Measurements from ENCODE around the gene CFAP74.

CFAP74 gene

DNA sequence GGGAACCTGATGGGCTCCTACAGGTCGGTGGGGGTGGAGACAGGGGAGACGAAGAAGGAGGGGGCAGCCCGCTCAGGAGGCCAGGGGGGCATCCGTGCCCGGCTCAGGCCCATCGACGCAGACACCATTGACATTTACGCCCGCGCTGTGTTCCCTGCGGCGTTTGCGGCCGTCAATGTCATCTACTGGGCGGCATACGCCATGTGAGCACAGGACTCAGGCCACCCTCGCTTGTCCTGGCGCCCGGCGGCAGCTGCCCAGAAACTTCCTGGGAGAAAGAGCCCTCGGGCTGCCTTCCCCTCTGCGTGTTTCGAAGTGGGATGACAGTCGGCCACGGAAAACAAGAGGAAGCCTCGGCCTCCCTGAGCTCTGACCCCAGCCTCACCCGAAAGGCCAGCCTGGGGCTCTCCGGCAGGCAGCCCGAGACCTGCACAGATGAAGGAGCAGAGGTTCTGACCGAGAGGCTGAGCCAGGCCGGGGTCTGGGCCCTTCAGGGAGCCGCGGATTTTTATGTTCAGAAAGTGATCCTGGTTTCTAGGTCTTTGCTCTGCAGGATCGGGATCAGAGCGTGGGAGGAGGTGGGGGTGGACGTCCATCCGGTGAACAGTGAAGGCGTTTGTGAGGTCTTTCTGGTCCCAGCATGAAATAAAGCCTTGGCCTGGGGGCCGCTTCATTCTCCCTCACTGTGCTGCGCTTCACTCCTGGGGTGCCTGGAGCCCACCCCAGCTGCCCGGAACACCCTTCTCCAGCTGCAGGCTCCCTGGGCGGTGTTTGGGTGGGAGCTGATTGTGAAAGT, 26.7 kb upstream of the CFAP74 start:
- no peaks in the 10 kb centered on the region for H3K9me3 ChIP-seq (ENCODE audit: severe bottlenecking)
- no peak overlapping the region for H3K4me3 ChIP-seq (ENCODE audit: low read depth, low read length)
- H3K36me3 ChIP-seq: no peaks in the 10 kb centered on the region
- no peaks in the 10 kb centered on the region for H3K27me3 ChIP-seq (ENCODE audit: insufficient read depth, low read depth, severe bottlenecking)
- H3K27ac ChIP-seq: no peak overlapping the region
- TF ChIP-seq, protein P1, sequence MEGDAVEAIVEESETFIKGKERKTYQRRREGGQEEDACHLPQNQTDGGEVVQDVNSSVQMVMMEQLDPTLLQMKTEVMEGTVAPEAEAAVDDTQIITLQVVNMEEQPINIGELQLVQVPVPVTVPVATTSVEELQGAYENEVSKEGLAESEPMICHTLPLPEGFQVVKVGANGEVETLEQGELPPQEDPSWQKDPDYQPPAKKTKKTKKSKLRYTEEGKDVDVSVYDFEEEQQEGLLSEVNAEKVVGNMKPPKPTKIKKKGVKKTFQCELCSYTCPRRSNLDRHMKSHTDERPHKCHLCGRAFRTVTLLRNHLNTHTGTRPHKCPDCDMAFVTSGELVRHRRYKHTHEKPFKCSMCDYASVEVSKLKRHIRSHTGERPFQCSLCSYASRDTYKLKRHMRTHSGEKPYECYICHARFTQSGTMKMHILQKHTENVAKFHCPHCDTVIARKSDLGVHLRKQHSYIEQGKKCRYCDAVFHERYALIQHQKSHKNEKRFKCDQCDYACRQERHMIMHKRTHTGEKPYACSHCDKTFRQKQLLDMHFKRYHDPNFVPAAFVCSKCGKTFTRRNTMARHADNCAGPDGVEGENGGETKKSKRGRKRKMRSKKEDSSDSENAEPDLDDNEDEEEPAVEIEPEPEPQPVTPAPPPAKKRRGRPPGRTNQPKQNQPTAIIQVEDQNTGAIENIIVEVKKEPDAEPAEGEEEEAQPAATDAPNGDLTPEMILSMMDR (IDR thresholded peaks at IDR 0.05; ENCODE audit: low read depth, low read length): no peak
- DNase-seq: no peak

DNA sequence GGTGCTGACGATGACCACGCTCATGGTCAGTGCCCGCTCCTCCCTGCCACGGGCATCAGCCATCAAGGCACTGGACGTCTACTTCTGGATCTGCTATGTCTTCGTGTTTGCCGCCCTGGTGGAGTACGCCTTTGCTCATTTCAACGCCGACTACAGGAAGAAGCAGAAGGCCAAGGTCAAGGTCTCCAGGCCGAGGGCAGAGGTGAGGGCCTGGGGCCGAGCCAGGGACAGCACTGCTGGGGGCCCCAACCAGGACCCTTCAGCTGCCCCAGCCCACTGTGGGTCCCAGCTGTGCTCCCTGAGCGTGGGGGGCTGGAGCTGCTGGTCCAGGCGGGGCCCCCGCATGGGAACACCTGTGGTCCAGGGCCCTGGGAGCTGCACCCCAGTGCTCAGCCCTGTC, 26.0 kb upstream of the CFAP74 start:
- no peaks in the 10 kb centered on the region for H3K27me3 ChIP-seq (ENCODE audit: insufficient read depth, low read depth, severe bottlenecking)
- H3K27ac ChIP-seq: no peak overlapping the region

DNA sequence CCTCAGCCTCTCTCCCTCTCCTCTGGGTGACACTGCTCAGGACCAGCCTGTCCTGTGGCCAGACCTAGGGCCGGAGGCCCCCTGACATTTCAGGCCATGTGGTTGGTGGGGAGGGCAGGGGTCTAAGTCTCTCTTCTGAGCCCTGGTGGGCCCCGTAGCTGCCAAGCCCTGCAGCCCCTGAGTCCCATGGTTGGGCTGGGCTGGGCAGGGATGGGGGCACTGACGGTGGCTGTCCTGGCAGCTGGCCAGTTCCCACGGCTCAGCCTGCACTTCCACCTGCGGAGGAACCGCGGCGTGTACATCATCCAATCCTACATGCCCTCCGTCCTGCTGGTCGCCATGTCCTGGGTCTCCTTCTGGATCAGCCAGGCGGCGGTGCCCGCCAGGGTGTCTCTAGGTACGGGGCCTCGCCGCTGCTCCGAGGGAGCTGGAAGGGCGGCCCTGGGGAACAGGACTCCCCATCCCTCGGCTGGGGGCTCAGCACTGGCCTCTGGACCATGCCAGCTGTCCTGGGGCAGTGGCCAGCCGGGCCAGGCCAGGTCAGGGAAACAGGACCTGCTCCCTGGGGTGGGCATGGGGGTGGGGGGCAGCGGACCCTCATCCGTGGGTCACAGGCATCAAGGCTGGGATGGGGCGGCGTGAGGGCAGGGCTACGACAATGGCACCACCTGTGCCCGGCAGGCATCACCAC, 25.4 kb upstream of the CFAP74 start:
- Histone ChIP-seq H3K27ac (no peak overlapping the region), H3K36me3 (no peaks in the 10 kb centered on the region), H3K4me3 (ENCODE audit: low read depth, low read length) (no peak overlapping the region), H3K9me3 (ENCODE audit: severe bottlenecking) (no peaks in the 10 kb centered on the region), H3K27me3 (ENCODE audit: insufficient read depth, low read depth, severe bottlenecking) (no peaks in the 10 kb centered on the region)
- TF ChIP-seq, protein P1 (IDR thresholded peaks at IDR 0.05; ENCODE audit: low read depth, low read length): no peak
- DNase-seq: no peak

More for the DNA sequence above, 26.0 kb upstream of the CFAP74 start:
- no peaks in the 10 kb centered on the region for H3K9me3 ChIP-seq (ENCODE audit: severe bottlenecking)
- TF ChIP-seq, protein P1 (IDR thresholded peaks at IDR 0.05; ENCODE audit: low read depth, low read length): no peak
- no peak for DNase-seq
- H3K4me3 ChIP-seq (ENCODE audit: low read depth, low read length): no peak overlapping the region
- no peaks in the 10 kb centered on the region for H3K36me3 ChIP-seq

DNA sequence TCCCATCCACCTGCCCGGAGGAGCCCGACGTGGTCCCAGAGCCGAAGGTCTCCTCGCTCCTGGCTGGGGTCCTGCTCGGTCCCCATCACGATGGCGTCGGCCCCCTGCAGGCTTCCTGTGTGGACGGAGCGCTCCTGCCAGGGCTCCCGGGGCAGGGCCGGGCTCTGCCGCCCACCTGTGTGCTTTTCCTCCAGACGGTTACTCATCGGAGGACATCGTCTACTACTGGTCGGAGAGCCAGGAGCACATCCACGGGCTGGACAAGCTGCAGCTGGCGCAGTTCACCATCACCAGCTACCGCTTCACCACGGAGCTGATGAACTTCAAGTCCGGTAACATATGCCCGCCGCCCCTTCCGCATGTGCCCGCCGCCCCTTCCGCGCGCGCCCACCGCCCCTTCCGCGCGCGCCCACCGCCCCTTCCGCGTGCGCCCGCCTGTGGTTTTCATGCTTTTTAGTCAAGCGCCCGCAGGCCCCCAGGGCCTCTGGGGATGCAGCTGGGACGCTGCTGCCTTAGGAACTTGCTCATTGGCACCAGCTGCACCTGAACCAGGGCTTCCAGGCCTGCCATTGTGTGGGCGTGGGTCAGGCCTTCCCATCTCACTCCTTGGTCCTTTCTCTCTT, 24.5 kb upstream of the CFAP74 start:
- Histone ChIP-seq H3K9me3 (ENCODE audit: severe bottlenecking) (no peaks in the 10 kb centered on the region), H3K27ac (no peak overlapping the region), H3K36me3 (no peaks in the 10 kb centered on the region), H3K4me3 (ENCODE audit: low read depth, low read length) (no peak overlapping the region), H3K27me3 (ENCODE audit: insufficient read depth, low read depth, severe bottlenecking) (no peaks in the 10 kb centered on the region)
- DNase-seq: no peak
- TF ChIP-seq, protein P1 (IDR thresholded peaks at IDR 0.05; ENCODE audit: low read depth, low read length): no peak

DNA sequence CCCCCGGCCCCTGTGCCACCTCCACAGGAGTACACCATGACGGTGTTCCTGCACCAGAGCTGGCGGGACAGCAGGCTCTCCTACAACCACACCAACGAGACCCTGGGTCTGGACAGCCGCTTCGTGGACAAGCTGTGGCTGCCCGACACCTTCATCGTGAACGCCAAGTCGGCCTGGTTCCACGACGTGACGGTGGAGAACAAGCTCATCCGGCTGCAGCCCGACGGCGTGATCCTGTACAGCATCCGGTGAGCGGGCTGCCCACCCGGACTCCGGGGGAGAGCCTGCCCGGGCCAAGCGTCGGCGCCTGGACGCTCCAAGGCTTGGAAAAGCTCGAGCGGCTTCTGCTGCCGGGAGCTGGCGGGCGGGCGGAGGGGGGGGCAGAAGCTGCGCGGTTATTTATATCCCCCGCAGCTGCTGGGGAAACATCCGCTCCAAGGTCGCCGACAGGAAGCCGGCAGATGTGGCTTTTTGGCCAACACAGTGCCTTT, 21.9 kb upstream of the CFAP74 start:
- H3K27me3 ChIP-seq (ENCODE audit: insufficient read depth, low read depth, severe bottlenecking): peaks cover 3% of the 10 kb centered on the region
- H3K9me3 ChIP-seq (ENCODE audit: severe bottlenecking): no peaks in the 10 kb centered on the region
- no peak for DNase-seq
- no peaks in the 10 kb centered on the region for H3K36me3 ChIP-seq
- TF ChIP-seq, protein P1 (IDR thresholded peaks at IDR 0.05; ENCODE audit: low read depth, low read length): no peak
- H3K27ac ChIP-seq: no peak overlapping the region
- H3K4me3 ChIP-seq (ENCODE audit: low read depth, low read length): no peak overlapping the region
